ENCODE results near the gene KCND1. TPM values are rescaled to one million over a fixed set of nuclear protein-coding genes. Genes with fewer than 3 reads are reported as not detected.

KCND1 gene
- total RNA-seq, 3 donors from 2014 or later, result 0.66 to 1.2 (median 0.96) TPM

GRCh38 chrX:48975041-48975440 is 3.4 kb upstream of the KCND1 start:
- H3K4me1 ChIP-seq, result no peaks in the 10 kb centered on the region
- no peaks in the 10 kb centered on the region for H3K36me3 ChIP-seq
- TF ChIP-seq POLR2AphosphoS5 (IDR thresholded peaks at IDR 0.05) (no peak), CTCF (IDR thresholded peaks at IDR 0.05) (no peak), POLR2A (IDR thresholded peaks at IDR 0.05) (no peak)
- H3K4me3 ChIP-seq, result no peak overlapping the region
- no peaks in the 10 kb centered on the region for H3K9me3 ChIP-seq
- H3K27me3 ChIP-seq, result peaks cover 0 to 43% of the 10 kb centered on the region in 2 donors
- no peak for DNase-seq (ENCODE audit: low spot score in 2 of 2)
- intact Hi-C loops (cut with DNase I; ENCODE audit: low total_unique reads), result no loop called here
- H3K27ac ChIP-seq, result no peak overlapping the region

- no peaks in the 10 kb centered on the region for H3K36me3 ChIP-seq
- no peaks in the 10 kb centered on the region for H3K4me1 ChIP-seq
- intact Hi-C loops (cut with DNase I; ENCODE audit: low total_unique reads), result loop anchor here (5.0 kb wide), 1 partner anchor 1402 kb away; no protein-coding TSS in a partner anchor
Measured at GRCh38 chrX:48974574-48974973, 2.9 kb upstream of the KCND1 start.

GRCh38 chrX:48974033-48974432 is 2.4 kb upstream of the KCND1 start:
- no peak for DNase-seq (ENCODE audit: low spot score in 2 of 2)
- Histone ChIP-seq H3K9me3 (no peaks in the 10 kb centered on the region), H3K4me1 (no peaks in the 10 kb centered on the region), H3K36me3 (no peaks in the 10 kb centered on the region), H3K27me3 (peaks cover 0 to 43% of the 10 kb centered on the region in 2 donors), H3K4me3 (no peak overlapping the region), H3K27ac (no peak overlapping the region)
- no peak for TF ChIP-seq POLR2AphosphoS5 (IDR thresholded peaks at IDR 0.05)
- TF ChIP-seq CTCF (IDR thresholded peaks at IDR 0.05), result no peak
- TF ChIP-seq POLR2A (IDR thresholded peaks at IDR 0.05), result no peak
- intact Hi-C loops (cut with DNase I; ENCODE audit: low total_unique reads), result loop anchor here (5.0 kb wide), 1 partner anchor 1402 kb away; no protein-coding TSS in a partner anchor

More at GRCh38 chrX:48974574-48974973, 2.9 kb upstream of the KCND1 start:
- peaks cover 0 to 43% of the 10 kb centered on the region in 2 donors for H3K27me3 ChIP-seq
- H3K9me3 ChIP-seq, result no peaks in the 10 kb centered on the region
- TF ChIP-seq POLR2A (IDR thresholded peaks at IDR 0.05) (no peak), CTCF (IDR thresholded peaks at IDR 0.05) (no peak), POLR2AphosphoS5 (IDR thresholded peaks at IDR 0.05) (no peak)
- H3K27ac ChIP-seq, result no peak overlapping the region
- DNase-seq (ENCODE audit: low spot score in 2 of 2), result no peak
- H3K4me3 ChIP-seq, result no peak overlapping the region

GRCh38 chrX:48972220-48973164 is 848 bp upstream of the KCND1 start:
- peaks cover 0 to 48% of the 10 kb centered on the region in 2 donors for H3K27me3 ChIP-seq
- peak overlapping the region; percentile 33 to 61 (median 47) for H3K4me3 ChIP-seq
- no peaks in the 10 kb centered on the region for H3K36me3 ChIP-seq
- H3K27ac ChIP-seq, result peak overlapping the region; percentile 18 to 50
- DNase-seq (ENCODE audit: low spot score in 2 of 2), result no peak
- H3K9me3 ChIP-seq, result no peaks in the 10 kb centered on the region
- H3K4me1 ChIP-seq, result no peaks in the 10 kb centered on the region
- TF ChIP-seq POLR2A (IDR thresholded peaks at IDR 0.05) (no peak), CTCF (IDR thresholded peaks at IDR 0.05) (peak in 2 of 3 donors; percentile 15 to 18), POLR2AphosphoS5 (IDR thresholded peaks at IDR 0.05) (no peak)
- intact Hi-C loops (cut with DNase I; ENCODE audit: low total_unique reads), result loop anchor here (5.0 kb wide), 1 partner anchor 1400 kb away; no protein-coding TSS in a partner anchor

GRCh38 chrX:48969471-48969870 is 2.2 kb downstream of the KCND1 start:
- no peaks in the 10 kb centered on the region for H3K9me3 ChIP-seq
- H3K27me3 ChIP-seq, result peaks cover 0 to 50% of the 10 kb centered on the region in 2 donors
- intact Hi-C loops (cut with DNase I; ENCODE audit: low total_unique reads), result no loop called here
- TF ChIP-seq CTCF (IDR thresholded peaks at IDR 0.05), result no peak
- TF ChIP-seq POLR2A (IDR thresholded peaks at IDR 0.05), result no peak
- no peak for TF ChIP-seq POLR2AphosphoS5 (IDR thresholded peaks at IDR 0.05)
- no peak overlapping the region for H3K27ac ChIP-seq
- DNase-seq (ENCODE audit: low spot score in 2 of 2), result no peak
- no peak overlapping the region for H3K4me3 ChIP-seq
- H3K4me1 ChIP-seq, result no peaks in the 10 kb centered on the region
- H3K36me3 ChIP-seq, result no peaks in the 10 kb centered on the region

All from breast epithelium (tissue), 4 donors.